MM.1S (cell line): Measurements from ENCODE around the gene TUBGCP2.

Experiments used
- DNase-seq: peaks from one replicate; pipeline ENCODE4 v3.0.0-alpha.2; 2015
- H2AFZ ChIP-seq: fragments of 300-600 bp; sonication (generic); 2 replicates; pipeline ENCODE4 v1.6.0; 2016; ENCODE audit warnings: antibody characterized with exemption, low read length
- H3F3A ChIP-seq: fragments of 300-600 bp; sonication (generic); 2 replicates; pipeline ENCODE4 v1.6.1; 2016; ENCODE audit warnings: mild to moderate bottlenecking, antibody characterized with exemption, low read length, moderate library complexity, mixed read lengths; ENCODE audit not compliant: insufficient read depth
- H3K27ac ChIP-seq: fragments of 300-600 bp; sonication (generic); 2 replicates; pipeline ENCODE4 v1.5.1; 2016; ENCODE audit warnings: mild to moderate bottlenecking, low read length
- H3K27me3 ChIP-seq: fragments of 300-600 bp; sonication (generic); replicated peaks from 2 replicates; pipeline ENCODE4 v1.6.0; 2016; ENCODE audit warnings: low read length; ENCODE audit not compliant: insufficient read depth
- H3K36me3 ChIP-seq: fragments of 300-600 bp; sonication (generic); replicated peaks from 2 replicates; pipeline ENCODE4 v1.6.1; 2016; ENCODE audit warnings: mild to moderate bottlenecking, low read length, mixed read lengths; ENCODE audit not compliant: insufficient read depth
- H3K4me1 ChIP-seq: fragments of 300-600 bp; sonication (generic); 2 replicates; pipeline ENCODE4 v1.6.1; 2016; ENCODE audit warnings: low read length, mixed read lengths
- H3K4me2 ChIP-seq: fragments of 300-600 bp; sonication (generic); 2 replicates; pipeline ENCODE4 v1.6.0; 2016; ENCODE audit warnings: low read depth, low read length
- H3K4me3 ChIP-seq: fragments of 300-600 bp; sonication (generic); 2 replicates; pipeline ENCODE4 v1.5.1; 2016; ENCODE audit warnings: low read length, mixed read lengths
- H3K79me2 ChIP-seq: fragments of 300-600 bp; sonication (generic); 2 replicates; pipeline ENCODE4 v1.6.1; 2016; ENCODE audit warnings: mixed run types, low read length, mixed read lengths
- H3K9ac ChIP-seq: fragments of 300-600 bp; sonication (generic); 2 replicates; pipeline ENCODE4 v1.6.1; 2016; ENCODE audit warnings: low read length, mixed read lengths
- H3K9me2 ChIP-seq: fragments of 300-600 bp; sonication (generic); replicated peaks from 2 replicates; pipeline ENCODE4 v1.6.1; 2016; ENCODE audit warnings: mild to moderate bottlenecking, low read length, mixed read lengths; ENCODE audit not compliant: insufficient read depth
- H3K9me3 ChIP-seq: fragments of 300-600 bp; sonication (generic); replicated peaks from 2 replicates; pipeline ENCODE4 v1.6.1; 2016; ENCODE audit warnings: mild to moderate bottlenecking, low read length, mixed read lengths; ENCODE audit not compliant: insufficient read depth
- H4K20me1 ChIP-seq: fragments of 300-600 bp; sonication (generic); 2 replicates; pipeline ENCODE4 v1.6.1; 2016; ENCODE audit warnings: mild to moderate bottlenecking, low read length, moderate library complexity, mixed read lengths; ENCODE audit not compliant: insufficient read depth
- CTCF ChIP-seq: fragments of 300-600 bp; sonication (generic); IDR thresholded peaks from 2 replicates; pipeline ENCODE4 v1.5.1; 2016; ENCODE audit warnings: antibody characterized with exemption, low read length, mixed read lengths
- EZH2 ChIP-seq: fragments of 300-600 bp; sonication (generic); optimal IDR thresholded peaks from 2 replicates; pipeline ENCODE3; 2017; ENCODE audit warnings: low read depth, mild to moderate bottlenecking, antibody characterized with exemption, low read length, mixed read lengths
- EZH2phosphoT487 ChIP-seq: fragments of 300-600 bp; sonication (generic); IDR thresholded peaks from 2 replicates; pipeline ENCODE4 v1.6.1; 2018; ENCODE audit warnings: antibody characterized with exemption, low read length

Gene TUBGCP2

GRCh38 chr10:133308421-133309099, at the start of gene TUBGCP2, which contains the start of gene ZNF511:
TUBGCP2 (minus strand) TSS chr10:133308872; CDS start chr10:133302941, 5,931 bp downstream.
ZNF511 (plus strand) TSS chr10:133308914; CDS start chr10:133308944, 30 bp downstream.
- peak; percentile 82 for DNase-seq
- Histone ChIP-seq H3K4me3 (peak within 1 kb of the TSS; percentile 90), H3K4me2 (peak within 1 kb of the TSS; percentile 93), H3K79me2 (peaks cover 48% of the 10 kb centered on the region), H3K36me3 (no peaks in the 10 kb centered on the region), H3F3A (peaks cover 6% of the 10 kb centered on the region; the same call in 1 of the 2 replicates), H3K9me3 (no peaks in the 10 kb centered on the region), H2AFZ (peak within 1 kb of the TSS; percentile 50), H3K9ac (peak within 1 kb of the TSS; percentile 96), H4K20me1 (no peaks in the 10 kb centered on the region), H3K4me1 (peaks cover 10% of the 10 kb centered on the region), H3K27me3 (no peaks in the 10 kb centered on the region), H3K27ac (peak within 1 kb of the TSS; percentile 82), H3K9me2 (no peaks in the 10 kb centered on the region)
- TF ChIP-seq EZH2: no peak
- no peak for TF ChIP-seq CTCF
- TF ChIP-seq EZH2phosphoT487: no peak

- no peaks in the 10 kb centered on the region for H3K9me2 ChIP-seq
- H3K9ac ChIP-seq: no peak within 1 kb of the TSS; the same call in 1 of the 2 replicates
- H3K27ac ChIP-seq: no peak within 1 kb of the TSS
- no peaks in the 10 kb centered on the region for H3K4me1 ChIP-seq
- H3K4me3 ChIP-seq: peak within 1 kb of the TSS; percentile 36; the same call in 1 of the 2 replicates
- H2AFZ ChIP-seq: peak within 1 kb of the TSS; percentile 38
- no peak for DNase-seq
- no peak for TF ChIP-seq EZH2phosphoT487
- no peak for TF ChIP-seq CTCF
- TF ChIP-seq EZH2: no peak
- peaks cover 12% of the 10 kb centered on the region for H3K27me3 ChIP-seq
- no peaks in the 10 kb centered on the region for H4K20me1 ChIP-seq
- H3K4me2 ChIP-seq: peak within 1 kb of the TSS; percentile 65
- H3F3A ChIP-seq: no peaks in the 10 kb centered on the region
- H3K36me3 ChIP-seq: no peaks in the 10 kb centered on the region
- H3K9me3 ChIP-seq: no peaks in the 10 kb centered on the region
- no peaks in the 10 kb centered on the region for H3K79me2 ChIP-seq
Measured at GRCh38 chr10:133357285-133358161, 48.9 kb upstream of the TUBGCP2 start, which contains the start of gene FUOM. FUOM (minus strand) TSS chr10:133358019; CDS start chr10:133358007, 12 bp downstream.

DNA sequence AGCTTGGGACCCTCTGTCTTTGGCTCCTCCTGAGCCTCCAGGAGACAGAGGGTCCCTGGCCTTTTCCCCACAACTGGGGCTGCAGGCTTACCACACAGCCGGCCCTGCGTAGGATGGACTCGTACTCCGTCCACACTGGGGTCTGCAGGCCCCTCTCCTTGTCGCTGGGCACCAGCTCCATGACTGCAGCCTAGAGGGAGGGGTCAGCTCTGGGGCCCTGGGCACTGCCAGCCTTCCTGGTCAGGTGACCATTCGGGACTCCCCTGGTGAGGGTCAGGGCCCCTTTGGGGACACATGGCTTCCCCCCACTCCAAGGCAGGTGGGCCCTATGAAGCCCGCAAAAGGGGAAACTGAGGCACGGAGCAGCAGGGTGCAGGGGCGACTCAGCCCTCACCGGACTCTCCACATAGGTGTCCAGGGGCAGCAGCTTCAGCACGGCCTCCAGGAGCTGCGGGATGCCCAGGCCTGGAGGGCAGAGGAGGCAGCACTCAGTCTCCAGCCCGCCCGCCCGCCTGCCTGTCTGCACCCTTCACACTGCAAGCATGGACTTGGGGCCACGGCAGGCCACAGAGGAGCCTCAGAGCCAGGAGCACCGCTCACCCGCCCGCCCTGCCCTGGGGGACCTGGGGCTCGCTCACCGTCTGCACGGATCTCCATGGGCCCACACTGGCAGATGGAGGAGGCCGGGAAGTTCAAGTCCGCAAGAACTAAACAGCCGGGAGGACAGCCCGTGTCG, 48.0 kb upstream of the TUBGCP2 start:
- Histone ChIP-seq H3K27ac (no peak overlapping the region), H3K4me3 (peak overlapping the region; percentile 36; the same call in 1 of the 2 replicates), H3K9me3 (no peaks in the 10 kb centered on the region), H3K4me2 (peak overlapping the region; percentile 65), H3K36me3 (no peaks in the 10 kb centered on the region), H3K79me2 (no peaks in the 10 kb centered on the region), H3F3A (no peaks in the 10 kb centered on the region), H3K9me2 (no peaks in the 10 kb centered on the region), H3K27me3 (peaks cover 19% of the 10 kb centered on the region), H3K4me1 (no peaks in the 10 kb centered on the region), H4K20me1 (no peaks in the 10 kb centered on the region), H2AFZ (0 out of 2 replicates have a peak overlapping the region, but pooled peaks have one; percentile 38), H3K9ac (no peak overlapping the region)
- no peak for DNase-seq
- TF ChIP-seq EZH2: no peak
- no peak for TF ChIP-seq CTCF
- no peak for TF ChIP-seq EZH2phosphoT487
